B cell (primary cell): ENCODE results near the gene TSSC4.

Experiments
- CTCF ChIP-seq: fragments of 200-600 bp; IDR thresholded peaks from one replicate; pipeline ENCODE4 v1.8.0; 2022; ENCODE audit warnings: antibody characterized with exemption, mild to moderate bottlenecking
- EZH2 ChIP-seq: IDR thresholded peaks from 2 replicates; pipeline ENCODE4 v1.6.1; 2012; ENCODE audit warnings: borderline replicate concordance, low read depth, mild to moderate bottlenecking, moderate library complexity, low read length; ENCODE audit not compliant: insufficient read depth, poor library complexity, severe bottlenecking

DNA sequence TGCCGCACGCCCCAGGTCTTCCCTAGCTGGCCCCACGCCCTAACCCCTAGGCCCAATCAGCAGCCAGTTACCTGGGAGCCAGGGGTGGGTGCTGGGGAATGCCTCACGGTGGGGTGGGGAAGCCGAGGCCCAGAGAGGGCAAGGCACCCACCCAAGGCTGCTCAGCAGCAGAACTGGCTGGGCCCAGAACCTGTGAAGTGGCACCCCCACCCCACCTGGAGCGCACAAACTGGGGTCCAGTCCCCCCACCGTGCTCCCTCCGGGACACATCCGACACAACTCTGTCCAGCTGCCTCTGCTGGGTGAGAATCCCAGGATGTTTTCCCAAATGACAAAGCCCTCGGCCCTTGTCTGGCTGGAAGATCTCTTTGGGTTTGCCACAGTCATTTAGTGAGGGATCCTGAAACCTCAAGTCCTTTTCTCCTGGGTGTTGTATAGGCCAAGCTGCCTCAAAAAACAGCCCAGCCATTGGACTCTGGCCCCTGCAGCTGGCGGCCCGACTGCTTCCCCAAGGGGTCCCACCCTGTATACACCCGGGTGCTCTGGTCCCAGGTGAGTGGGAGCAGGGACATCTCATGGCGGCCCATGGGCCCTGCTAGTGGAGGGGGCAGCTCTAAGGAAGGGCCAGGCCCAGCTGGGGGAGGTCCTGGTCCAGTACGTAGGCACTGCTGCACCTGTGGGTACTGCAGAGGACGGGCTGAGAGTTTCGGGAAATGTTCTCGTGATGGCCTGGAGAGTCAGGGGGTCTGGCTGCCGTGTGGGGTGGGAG lies 20.9 kb downstream of the TSSC4 start:
- TF ChIP-seq CTCF = no peak
- TF ChIP-seq EZH2 = no peak
